Aorta (tissue), 5 donors: ENCODE measurements around the gene KCNK5. TPM values are rescaled to one million over a fixed set of nuclear protein-coding genes. Genes with fewer than 3 reads are reported as not detected.
A peak's percentile ranks its signal among the peaks of the same experiment; 100 is the strongest.

Experiments used
- ATAC-seq: fragments of 200-7000 bp; cut with Tn5 transposase; one replicate; pipeline ENCODE4 v1.9.1; 2022; ENCODE audit warnings: moderate library complexity; ENCODE audit not compliant: low FRiP score
- DNase-seq, 2 donors: peaks; one replicate each; pipeline ENCODE4 v3.0.0-alpha.2; 2020
- H3K27ac ChIP-seq, 2 donors: one replicate each; pipeline ENCODE4 v1.5.1; 2013; ENCODE audit warnings: low read length in 2 of 2, mild to moderate bottlenecking in 2 of 2, moderate library complexity in 2 of 2, control low read depth in 1 of 2, inconsistent platforms in 1 of 2, low read depth in 1 of 2
- H3K27me3 ChIP-seq, 2 donors: one replicate each; pipeline ENCODE4 v1.6.1; 2013; ENCODE audit warnings: control low read depth in 1 of 2, low read length in 1 of 2, mild to moderate bottlenecking in 1 of 2, moderate library complexity in 1 of 2; ENCODE audit not compliant: insufficient read depth in 2 of 2, control insufficient read depth in 1 of 2
- H3K36me3 ChIP-seq, 2 donors: one replicate each; pipeline ENCODE4 v1.6.1; 2013; ENCODE audit warnings: control low read depth in 1 of 2, low read length in 1 of 2, mild to moderate bottlenecking in 1 of 2; ENCODE audit not compliant: insufficient read depth in 2 of 2, control insufficient read depth in 1 of 2
- H3K4me1 ChIP-seq, 2 donors: one replicate each; pipeline ENCODE4 v1.6.1; 2013; ENCODE audit warnings: low read length in 2 of 2, control low read depth in 1 of 2, mild to moderate bottlenecking in 1 of 2, moderate library complexity in 1 of 2; ENCODE audit not compliant: insufficient read depth in 2 of 2, control insufficient read depth in 1 of 2
- H3K4me3 ChIP-seq, 2 donors: one replicate each; pipeline ENCODE4 v1.5.1; 2013; ENCODE audit warnings: low read length in 2 of 2, control low read depth in 1 of 2, mild to moderate bottlenecking in 1 of 2
- H3K9me3 ChIP-seq: one replicate; pipeline ENCODE4 v1.6.1; 2013; ENCODE audit warnings: mild to moderate bottlenecking, low read length; ENCODE audit not compliant: control insufficient read depth
- WGBS, 2 donors: extraction: QIAGEN DNeasy Blood & Tissue Kit; methylation state at CpG; one replicate each; pipeline ENCODE4 v1.1.7; 2013; 5-methylcytosine and 5-hydroxymethylcytosine counted together
- intact Hi-C, 2 donors: fragments of 100-400 bp; cut with DNase I; formaldehyde crosslinking; loops; one replicate each; pipeline versions ENCODE4 v1.14.2 to v1.15.0; 2022
- long read RNA-seq, 2 donors: library from polyadenylated mRNA; unstranded; transcript quantifications; one replicate each; pipeline ENCODE4 v2.0.0, GENCODE V29; 2020 to 2021
- polyA plus RNA-seq, 2 donors: library from polyadenylated mRNA; stranded (reverse); fragments of 200-250 nt; gene quantifications; one replicate each; pipeline ENCODE4 v1.2.3, GENCODE V29; 2013
- total RNA-seq, 2 donors: library from RNA; stranded (reverse); fragmentation: NEBNext Ultra II Directional; extraction: Animal tissue kit (Norgen Biotek cat#: 25700); gene quantifications; one replicate each; pipeline ENCODE4 v1.2.1, GENCODE V29; 2021
- donor health status: healthy with polysubstance abuse.
- donor health status: Bipolar disorder and iron deficiency.
- donor health status: DM: no; HTN: no; CAD: no.
- donor health status: DM: no; HTN: no; CAD: no.
- donor health status: DM: yes; HTN: yes; CAD: no.

The KCNK5 gene, protein sequence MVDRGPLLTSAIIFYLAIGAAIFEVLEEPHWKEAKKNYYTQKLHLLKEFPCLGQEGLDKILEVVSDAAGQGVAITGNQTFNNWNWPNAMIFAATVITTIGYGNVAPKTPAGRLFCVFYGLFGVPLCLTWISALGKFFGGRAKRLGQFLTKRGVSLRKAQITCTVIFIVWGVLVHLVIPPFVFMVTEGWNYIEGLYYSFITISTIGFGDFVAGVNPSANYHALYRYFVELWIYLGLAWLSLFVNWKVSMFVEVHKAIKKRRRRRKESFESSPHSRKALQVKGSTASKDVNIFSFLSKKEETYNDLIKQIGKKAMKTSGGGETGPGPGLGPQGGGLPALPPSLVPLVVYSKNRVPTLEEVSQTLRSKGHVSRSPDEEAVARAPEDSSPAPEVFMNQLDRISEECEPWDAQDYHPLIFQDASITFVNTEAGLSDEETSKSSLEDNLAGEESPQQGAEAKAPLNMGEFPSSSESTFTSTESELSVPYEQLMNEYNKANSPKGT
- total RNA-seq (1 to 10 TPM; 1.2 to 5.2 TPM), polyA plus RNA-seq (1 to 10 TPM in 1 of 2 donors, not detected in 1; 3.9 TPM)
- long read RNA-seq, donor 1, partial matches to known transcripts: 0 of 4 reads
- long read RNA-seq, donor 1, other reads (novel, unspliced or antisense): 4 of 4 reads
- long read RNA-seq, donor 2, partial matches to known transcripts: 1 of 3 reads
- long read RNA-seq, donor 2, other reads (novel, unspliced or antisense): 0 of 3 reads

DNA sequence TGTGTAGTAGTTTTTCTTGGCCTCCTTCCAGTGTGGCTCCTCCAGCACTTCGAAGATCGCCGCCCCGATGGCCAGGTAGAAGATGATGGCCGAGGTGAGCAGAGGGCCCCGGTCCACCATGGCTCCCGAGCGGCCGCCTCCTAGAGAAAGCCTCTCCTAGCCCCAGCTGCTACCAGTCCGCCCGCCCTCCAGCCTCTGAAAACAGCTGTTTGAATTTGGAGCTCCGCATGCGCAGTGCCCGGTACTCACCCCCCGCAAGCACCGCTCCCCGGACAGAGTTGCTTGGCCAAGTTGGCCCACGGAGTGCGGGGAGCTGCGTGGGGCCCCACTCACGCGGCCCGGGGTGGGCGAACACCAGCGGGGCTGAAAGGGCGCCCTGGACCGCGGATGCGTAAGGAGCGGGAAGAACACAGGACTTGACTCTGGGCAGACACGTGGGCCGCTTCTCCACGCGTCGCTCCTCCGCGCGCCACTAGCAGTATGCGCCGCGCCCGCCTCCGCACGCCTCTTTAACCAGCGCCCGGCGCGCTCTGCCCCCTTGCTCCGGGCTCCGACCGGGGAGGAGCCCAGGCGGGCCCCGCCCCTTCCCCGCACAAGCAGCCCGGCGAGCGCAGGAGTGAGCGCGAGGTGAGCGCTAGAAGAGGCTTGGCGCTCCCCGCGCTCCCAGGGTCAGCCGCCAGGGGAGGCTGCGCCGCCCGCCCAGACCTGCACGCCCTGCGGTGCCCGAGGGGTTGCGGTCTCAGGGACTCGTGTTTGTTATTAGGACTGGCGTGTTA lies at the start of gene KCNK5:
TSS of gene KCNK5 (minus strand) at position 484 of the 776 bp plus-strand sequence. CDS start at position 120, 364 bp downstream.
- WGBS, 2 donors: 1% methylated on average over 59 to 73 of the region's 73 CpGs
- no peak within 1 kb of the TSS for H3K27ac ChIP-seq
- intact Hi-C loops: no loop called here
- no peaks in the 10 kb centered on the region for H3K27me3 ChIP-seq
- peak; percentile 80 to 93 for DNase-seq
- ATAC-seq: peak; percentile 92
- H3K9me3 ChIP-seq: no peaks in the 10 kb centered on the region
- peak within 1 kb of the TSS in 1 of 2 donors; percentile 50 for H3K4me3 ChIP-seq
- H3K36me3 ChIP-seq: no peaks in the 10 kb centered on the region
- H3K4me1 ChIP-seq: no peaks in the 10 kb centered on the region

DNA sequence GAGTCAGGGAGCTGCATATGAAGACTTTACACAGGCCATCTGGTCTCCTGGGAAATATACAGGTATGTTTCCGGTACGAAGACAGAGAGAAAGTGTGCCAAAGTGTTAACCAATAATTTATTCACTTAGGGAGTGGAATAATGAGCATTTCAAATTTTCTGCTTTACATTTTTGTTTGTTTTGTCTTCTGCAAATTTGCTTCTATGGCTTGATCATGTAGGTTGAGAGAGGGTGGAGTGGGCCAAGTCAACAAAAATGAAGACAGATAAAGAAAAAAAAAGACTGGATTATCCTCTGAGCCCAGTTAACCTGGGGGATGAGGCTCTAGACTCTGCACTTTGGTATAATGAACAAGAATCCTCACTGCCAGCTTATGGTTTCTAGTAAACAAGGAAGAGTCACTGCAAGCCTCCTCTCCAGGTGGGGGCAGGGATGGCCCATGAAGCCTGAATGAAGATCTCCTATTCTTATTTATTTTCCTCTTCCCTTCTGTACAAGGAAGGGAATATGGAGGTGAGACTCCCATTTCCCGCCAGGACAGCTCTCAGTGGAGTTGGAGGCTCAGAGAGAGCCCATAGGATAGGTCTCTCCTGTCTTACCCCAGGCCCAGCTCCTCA lies 47.2 kb upstream of the KCNK5 start:
- Histone ChIP-seq H3K27ac (no peak overlapping the region), H3K4me3 (no peak overlapping the region), H3K4me1 (no peaks in the 10 kb centered on the region), H3K36me3 (no peaks in the 10 kb centered on the region), H3K9me3 (no peaks in the 10 kb centered on the region), H3K27me3 (no peaks in the 10 kb centered on the region)
- DNase-seq (no peak), ATAC-seq (no peak)
- intact Hi-C loops: no loop called here
- WGBS, 2 donors: 87 to 90% methylated on average over 3 of the region's 3 CpGs

DNA sequence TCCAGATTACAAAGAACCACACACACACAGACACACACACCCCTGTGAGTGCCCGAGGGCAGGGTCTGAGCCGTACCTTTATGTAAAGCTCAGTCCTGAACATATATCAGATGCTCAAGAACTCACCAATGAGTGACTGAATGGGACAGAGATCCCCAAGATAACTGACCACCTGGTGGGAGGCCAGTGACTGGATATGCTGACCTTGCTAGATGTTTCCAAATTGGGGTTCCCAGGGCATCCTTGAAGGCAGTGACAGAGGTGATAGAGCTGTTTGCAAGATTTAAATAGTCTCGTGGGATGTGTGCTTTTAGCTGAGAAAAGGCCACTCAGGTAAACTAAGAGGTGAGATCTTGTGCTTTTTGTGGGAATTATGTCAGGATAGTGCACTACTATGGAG lies 45.6 kb upstream of the KCNK5 start:
- Histone ChIP-seq H3K27ac (no peak overlapping the region), H3K9me3 (no peaks in the 10 kb centered on the region), H3K4me1 (no peaks in the 10 kb centered on the region), H3K27me3 (no peaks in the 10 kb centered on the region), H3K36me3 (no peaks in the 10 kb centered on the region), H3K4me3 (no peak overlapping the region)
- DNase-seq (no peak), ATAC-seq (no peak)
- 84 to 88% methylated on average over 3 of the region's 3 CpGs for WGBS, 2 donors
- intact Hi-C loops: no loop called here

DNA sequence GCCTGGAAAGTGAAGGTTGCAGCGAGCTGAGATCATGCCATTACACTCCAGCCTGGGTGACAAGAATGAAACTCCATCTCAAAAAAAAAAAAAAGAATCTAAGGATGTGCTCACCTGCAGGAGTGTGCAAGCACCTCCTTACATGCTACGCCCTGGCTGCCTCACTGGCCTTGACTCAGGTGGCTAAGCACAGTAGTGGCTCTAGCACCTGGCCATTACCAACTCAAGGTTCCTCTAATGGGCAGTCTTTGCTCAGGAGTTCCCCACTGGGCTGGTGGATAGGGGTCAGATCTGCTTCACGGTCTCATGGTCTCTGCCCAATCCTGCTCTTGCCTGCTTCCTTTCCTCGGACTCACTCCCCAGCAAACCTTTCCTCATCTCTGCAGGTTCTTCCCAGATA lies 45.2 kb upstream of the KCNK5 start:
- Histone ChIP-seq H3K27me3 (no peaks in the 10 kb centered on the region), H3K36me3 (no peaks in the 10 kb centered on the region), H3K9me3 (no peaks in the 10 kb centered on the region), H3K4me1 (no peaks in the 10 kb centered on the region), H3K4me3 (no peak overlapping the region), H3K27ac (no peak overlapping the region)
- WGBS, 2 donors: 60 to 67% methylated on average over 4 of the region's 4 CpGs
- intact Hi-C loops: no loop called here
- ATAC-seq (no peak), DNase-seq (no peak)

DNA sequence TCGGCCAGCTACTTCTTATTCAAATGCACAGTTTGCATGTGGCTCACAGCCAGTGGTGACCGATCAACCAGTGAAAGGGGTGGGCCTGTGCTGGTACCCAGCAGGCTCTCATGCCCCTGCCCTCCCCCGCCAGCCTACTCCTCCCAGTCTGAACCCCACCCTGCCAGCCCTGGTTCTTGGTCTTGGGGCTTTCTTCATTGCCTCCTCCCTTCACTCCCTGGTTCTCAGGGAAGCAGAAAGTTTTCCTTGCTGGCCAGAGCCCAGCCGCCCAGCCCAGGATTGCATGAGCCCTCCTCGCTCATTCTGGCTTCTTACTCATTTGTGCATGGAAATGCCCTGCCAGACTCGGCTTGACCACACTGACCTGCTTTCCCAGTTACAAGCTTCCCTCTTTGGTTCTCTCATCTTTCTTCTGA lies 44.1 kb upstream of the KCNK5 start:
- DNase-seq (no peak), ATAC-seq (peak; percentile 40)
- Histone ChIP-seq H3K9me3 (no peaks in the 10 kb centered on the region), H3K4me3 (no peak overlapping the region), H3K27ac (no peak overlapping the region), H3K27me3 (no peaks in the 10 kb centered on the region), H3K4me1 (no peaks in the 10 kb centered on the region), H3K36me3 (no peaks in the 10 kb centered on the region)
- 42 to 56% methylated on average over 6 of the region's 6 CpGs for WGBS, 2 donors
- intact Hi-C loops: no loop called here

DNA sequence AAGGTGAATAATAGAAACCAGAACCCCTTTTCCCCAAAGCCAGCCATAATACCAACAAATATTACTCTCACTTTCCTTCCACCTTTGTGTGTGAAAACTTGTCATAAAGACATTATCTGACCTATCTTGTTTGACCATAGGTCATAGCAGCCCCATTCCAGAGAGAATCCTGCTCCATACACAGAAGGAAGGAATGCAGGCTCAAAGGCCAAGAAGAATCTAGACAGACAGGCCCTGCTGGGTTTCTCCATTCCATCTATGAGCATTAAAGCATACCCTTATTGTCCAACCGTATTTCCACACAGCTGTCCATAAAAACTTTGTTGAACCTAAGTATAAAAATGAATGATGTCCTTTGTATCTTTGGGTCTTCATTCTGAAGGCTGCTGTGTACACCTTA lies 40.7 kb upstream of the KCNK5 start:
- H3K9me3 ChIP-seq: no peaks in the 10 kb centered on the region
- intact Hi-C loops: no loop called here
- H3K36me3 ChIP-seq: no peaks in the 10 kb centered on the region
- H3K27me3 ChIP-seq: no peaks in the 10 kb centered on the region
- 89 to 90% methylated on average over 1 of the region's 1 CpG for WGBS, 2 donors
- no peak overlapping the region for H3K27ac ChIP-seq
- ATAC-seq (no peak), DNase-seq (no peak)
- H3K4me1 ChIP-seq: no peaks in the 10 kb centered on the region
- H3K4me3 ChIP-seq: no peak overlapping the region

DNA sequence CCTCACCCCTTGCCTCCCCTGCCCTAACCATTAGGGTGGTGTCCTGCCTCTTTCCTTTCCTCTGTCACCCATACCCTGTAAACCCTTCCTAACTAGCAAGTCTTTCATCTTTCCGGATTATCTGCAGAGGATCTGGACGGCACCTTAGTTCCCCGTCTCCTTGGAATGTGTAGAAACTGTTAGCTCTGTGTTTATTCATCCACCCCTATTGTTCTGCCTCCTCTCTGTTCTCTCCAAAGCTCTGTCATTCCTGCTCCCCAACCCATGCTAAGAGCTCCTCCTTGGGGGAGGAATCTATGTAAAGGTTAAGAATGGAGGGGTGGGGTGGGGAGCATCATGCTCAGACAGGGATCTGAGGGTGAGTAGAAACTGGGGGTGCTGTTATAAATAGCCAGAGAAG lies 39.4 kb upstream of the KCNK5 start:
- Histone ChIP-seq H3K9me3 (no peaks in the 10 kb centered on the region), H3K4me1 (no peaks in the 10 kb centered on the region), H3K27ac (no peak overlapping the region), H3K4me3 (no peak overlapping the region), H3K36me3 (no peaks in the 10 kb centered on the region), H3K27me3 (no peaks in the 10 kb centered on the region)
- no peak for ATAC-seq
- no peak for DNase-seq
- 72 to 82% methylated on average over 3 of the region's 3 CpGs for WGBS, 2 donors
- intact Hi-C loops: no loop called here

DNA sequence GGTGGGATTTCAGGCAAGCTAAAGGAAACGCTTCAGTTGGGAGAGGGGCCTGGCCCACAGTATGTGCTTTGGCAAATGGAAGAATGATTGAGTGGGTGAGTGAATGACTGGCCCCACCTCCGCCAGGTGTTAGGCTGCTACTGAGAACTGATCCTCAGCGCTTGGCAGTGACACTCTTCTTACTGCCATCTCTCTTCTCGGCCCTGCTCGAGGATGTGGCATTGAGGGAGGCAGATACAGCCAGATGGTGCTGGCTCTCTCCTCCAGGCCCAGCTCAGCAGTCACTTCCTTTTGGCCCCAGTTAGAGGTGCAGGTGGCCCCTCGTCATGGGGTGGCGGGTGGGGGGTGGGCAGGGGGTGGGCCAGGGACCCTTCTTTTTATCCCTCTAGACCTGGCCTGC lies 38.9 kb upstream of the KCNK5 start:
- no peak overlapping the region for H3K27ac ChIP-seq
- DNase-seq (no peak), ATAC-seq (no peak)
- H3K27me3 ChIP-seq: no peaks in the 10 kb centered on the region
- H3K4me3 ChIP-seq: no peak overlapping the region
- no peaks in the 10 kb centered on the region for H3K36me3 ChIP-seq
- H3K9me3 ChIP-seq: no peaks in the 10 kb centered on the region
- 76 to 82% methylated on average over 7 of the region's 7 CpGs for WGBS, 2 donors
- H3K4me1 ChIP-seq: no peaks in the 10 kb centered on the region
- intact Hi-C loops: no loop called here
